ENCODE results near the gene LLGL2.

DNA sequence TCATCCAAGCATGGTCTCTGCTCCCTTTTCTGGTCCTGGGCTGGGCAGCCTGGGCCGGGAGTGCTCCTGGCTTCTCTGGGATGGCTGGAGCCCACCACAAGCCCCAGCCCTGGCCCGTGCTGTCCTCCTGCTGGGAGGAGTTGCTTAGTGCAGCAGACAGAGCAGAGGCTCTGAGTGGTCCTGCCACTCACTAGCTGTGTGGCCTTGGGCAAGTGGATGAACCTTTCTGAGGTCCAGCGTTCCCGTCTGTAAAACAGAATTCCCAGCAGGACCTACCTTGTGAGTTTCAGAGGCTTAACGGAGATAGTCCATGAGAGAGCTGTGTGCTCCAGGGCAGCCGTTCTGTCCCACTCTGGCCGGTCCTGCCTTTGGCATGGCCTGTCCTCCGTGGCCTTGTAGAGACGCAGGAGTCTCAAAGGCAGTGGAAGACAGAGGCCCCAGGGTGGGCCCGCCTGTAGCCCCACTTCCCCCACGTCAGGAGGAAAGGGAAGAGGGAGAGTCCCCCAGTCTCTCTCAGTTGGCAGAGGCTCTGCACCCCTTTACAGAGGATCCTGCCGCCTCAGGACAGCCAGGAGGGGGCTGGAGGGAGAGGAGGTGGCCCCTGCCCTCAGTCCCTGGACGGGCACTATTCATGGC is 69.9 kb downstream of the LLGL2 start:
- TF ChIP-seq CTCF (conservative IDR thresholded peaks at IDR 0.05; ENCODE audit: low read length) (no peak), EZH2phosphoT487 (IDR thresholded peaks at IDR 0.05; ENCODE audit: borderline replicate concordance, low read depth, low read length) (no peak)
